GM12891 (cell line): ENCODE results near the gene DNAJC5.

Experiments used
- PAX5 ChIP-seq: IDR thresholded peaks from 2 replicates; pipeline ENCODE4 v1.6.1; 2011; ENCODE audit warnings: low read length, moderate library complexity, mild to moderate bottlenecking; ENCODE audit not compliant: insufficient read depth, severe bottlenecking
- POLR2A ChIP-seq: IDR thresholded peaks from 2 replicates; pipeline ENCODE4 v1.6.1; 2011; ENCODE audit warnings: low read depth, low read length, control low read depth
- POLR2AphosphoS5 ChIP-seq: IDR thresholded peaks from 2 replicates; pipeline ENCODE4 v1.6.1; 2011; ENCODE audit warnings: low read depth, low read length, control low read depth
- TAF1 ChIP-seq: IDR thresholded peaks from 2 replicates; pipeline ENCODE4 v1.6.1; 2011; ENCODE audit warnings: low read depth, low read length, control low read depth

GRCh38 chr20:63961664-63962425 is 66.9 kb downstream of the DNAJC5 start:
- TF ChIP-seq POLR2A, result no peak
- TF ChIP-seq TAF1, result no peak
- TF ChIP-seq POLR2AphosphoS5, result no peak
- no peak for TF ChIP-seq PAX5
